ENCODE measurements around the gene LDB2. TPM values are rescaled to one million over a fixed set of nuclear protein-coding genes. Genes with fewer than 3 reads are reported as not detected.

The LDB2 gene
- total RNA-seq, 1 experiment from 2014 or later: not detected

DNA sequence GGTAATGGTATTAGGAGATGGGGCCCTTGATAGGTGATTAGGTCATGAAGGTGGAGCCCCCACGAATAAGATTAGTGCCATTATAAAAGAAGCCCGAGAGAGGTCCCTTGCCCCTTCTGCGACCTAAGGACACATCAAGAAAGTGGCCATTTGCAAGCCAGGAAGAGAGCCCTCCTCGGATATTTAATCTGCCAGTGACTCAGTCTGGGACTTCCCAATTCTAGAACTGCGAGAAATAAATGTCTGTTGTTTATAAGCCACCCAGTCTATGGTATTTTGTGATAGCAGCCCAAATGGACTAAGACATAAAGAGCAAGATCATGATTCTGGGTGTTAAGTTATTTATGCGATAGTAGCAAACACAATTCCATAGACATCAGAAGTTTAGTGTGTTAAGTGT lies 192.2 kb downstream of the LDB2 start:
- no peaks in the 10 kb centered on the region for H3F3A ChIP-seq (ENCODE audit: low read length, unreplicated experiment)
- H3K9me2 ChIP-seq (replicated peaks; ENCODE audit: low read length): no peaks in the 10 kb centered on the region
- H3K36me3 ChIP-seq (ENCODE audit: low read depth, low read length): no peaks in the 10 kb centered on the region
- DNase-seq (peak; percentile 14), ATAC-seq (no peak)
- no peaks in the 10 kb centered on the region for H4K20me1 ChIP-seq (ENCODE audit: low read length)
- no TSS peak for BruUV-seq (replicated peaks)
- H3K4me1 ChIP-seq (ENCODE audit: insufficient read depth, low read length): no peaks in the 10 kb centered on the region
- peaks cover 21% of the 10 kb centered on the region for H3K27me3 ChIP-seq (ENCODE audit: low read length)
- intact Hi-C loops (cut with micrococcal nuclease): no loop called here
- H2AFZ ChIP-seq (ENCODE audit: low read length): no peak overlapping the region
- no peaks in the 10 kb centered on the region for H3K9me3 ChIP-seq (ENCODE audit: low read length)
- no peak overlapping the region; the same call in 1 of the 2 replicates for H3K4me2 ChIP-seq (ENCODE audit: low read length)
- no peaks in the 10 kb centered on the region for H3K79me2 ChIP-seq (ENCODE audit: low read length)
- H3K9ac ChIP-seq (ENCODE audit: low read length): no peak overlapping the region
- CTCF ChIA-PET: no interaction called here
- POLR2A ChIA-PET (ENCODE audit: unreplicated experiment): no interaction called here
- H3K4me3 ChIP-seq (ENCODE audit: low read length): no peak overlapping the region
- no peak for TF ChIP-seq EZH2 (IDR thresholded peaks at IDR 0.05; ENCODE audit: low read length, unreplicated experiment)
- TF ChIP-seq, protein P1, sequence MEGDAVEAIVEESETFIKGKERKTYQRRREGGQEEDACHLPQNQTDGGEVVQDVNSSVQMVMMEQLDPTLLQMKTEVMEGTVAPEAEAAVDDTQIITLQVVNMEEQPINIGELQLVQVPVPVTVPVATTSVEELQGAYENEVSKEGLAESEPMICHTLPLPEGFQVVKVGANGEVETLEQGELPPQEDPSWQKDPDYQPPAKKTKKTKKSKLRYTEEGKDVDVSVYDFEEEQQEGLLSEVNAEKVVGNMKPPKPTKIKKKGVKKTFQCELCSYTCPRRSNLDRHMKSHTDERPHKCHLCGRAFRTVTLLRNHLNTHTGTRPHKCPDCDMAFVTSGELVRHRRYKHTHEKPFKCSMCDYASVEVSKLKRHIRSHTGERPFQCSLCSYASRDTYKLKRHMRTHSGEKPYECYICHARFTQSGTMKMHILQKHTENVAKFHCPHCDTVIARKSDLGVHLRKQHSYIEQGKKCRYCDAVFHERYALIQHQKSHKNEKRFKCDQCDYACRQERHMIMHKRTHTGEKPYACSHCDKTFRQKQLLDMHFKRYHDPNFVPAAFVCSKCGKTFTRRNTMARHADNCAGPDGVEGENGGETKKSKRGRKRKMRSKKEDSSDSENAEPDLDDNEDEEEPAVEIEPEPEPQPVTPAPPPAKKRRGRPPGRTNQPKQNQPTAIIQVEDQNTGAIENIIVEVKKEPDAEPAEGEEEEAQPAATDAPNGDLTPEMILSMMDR (conservative IDR thresholded peaks at IDR 0.05; ENCODE audit: low read depth, low read length): no peak
- no peak for TF ChIP-seq EZH2phosphoT487 (IDR thresholded peaks at IDR 0.05; ENCODE audit: borderline replicate concordance, low read length)
- H3K27ac ChIP-seq (ENCODE audit: low read length): no peak overlapping the region

DNA sequence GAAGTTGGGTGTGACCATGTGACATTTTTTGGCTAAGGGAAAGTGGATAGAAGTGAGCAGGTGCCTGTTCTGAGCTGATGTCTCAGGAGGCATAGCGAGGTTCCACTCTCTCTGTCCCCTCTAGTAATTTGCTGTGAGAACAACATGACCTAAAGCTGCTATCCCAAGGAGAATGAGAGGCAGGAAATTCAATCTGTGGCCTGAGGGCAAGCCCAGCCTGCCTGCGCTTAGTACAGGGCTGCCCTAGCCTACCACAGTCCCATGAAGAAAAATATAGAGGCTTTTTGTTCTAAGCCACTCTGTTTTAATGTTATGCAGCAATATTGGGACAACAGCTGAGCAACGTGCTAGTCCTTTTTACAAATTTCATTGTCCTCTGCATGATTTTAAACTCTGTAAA lies 193.1 kb downstream of the LDB2 start:
- H3K27me3 ChIP-seq (ENCODE audit: low read length): peaks cover 27% of the 10 kb centered on the region
- H3K27ac ChIP-seq (ENCODE audit: low read length): no peak overlapping the region
- intact Hi-C loops (cut with micrococcal nuclease): no loop called here
- no peak overlapping the region for H3K4me2 ChIP-seq (ENCODE audit: low read length)
- H3K79me2 ChIP-seq (ENCODE audit: low read length): no peaks in the 10 kb centered on the region
- CTCF ChIA-PET: no interaction called here
- no peaks in the 10 kb centered on the region for H4K20me1 ChIP-seq (ENCODE audit: low read length)
- BruUV-seq (replicated peaks): no TSS peak
- H3K36me3 ChIP-seq (ENCODE audit: low read depth, low read length): no peaks in the 10 kb centered on the region
- no peaks in the 10 kb centered on the region for H3K9me2 ChIP-seq (replicated peaks; ENCODE audit: low read length)
- TF ChIP-seq EZH2phosphoT487 (IDR thresholded peaks at IDR 0.05; ENCODE audit: borderline replicate concordance, low read length): no peak
- no peak for TF ChIP-seq EZH2 (IDR thresholded peaks at IDR 0.05; ENCODE audit: low read length, unreplicated experiment)
- TF ChIP-seq, protein P1 (conservative IDR thresholded peaks at IDR 0.05; ENCODE audit: low read depth, low read length): no peak
- H3K4me1 ChIP-seq (ENCODE audit: insufficient read depth, low read length): no peaks in the 10 kb centered on the region
- no peaks in the 10 kb centered on the region for H3K9me3 ChIP-seq (ENCODE audit: low read length)
- ATAC-seq (no peak), DNase-seq (no peak)
- no peak overlapping the region for H3K9ac ChIP-seq (ENCODE audit: low read length)
- no peaks in the 10 kb centered on the region for H3F3A ChIP-seq (ENCODE audit: low read length, unreplicated experiment)
- no peak overlapping the region for H3K4me3 ChIP-seq (ENCODE audit: low read length)
- no peak overlapping the region for H2AFZ ChIP-seq (ENCODE audit: low read length)
- POLR2A ChIA-PET (ENCODE audit: unreplicated experiment): no interaction called here

DNA sequence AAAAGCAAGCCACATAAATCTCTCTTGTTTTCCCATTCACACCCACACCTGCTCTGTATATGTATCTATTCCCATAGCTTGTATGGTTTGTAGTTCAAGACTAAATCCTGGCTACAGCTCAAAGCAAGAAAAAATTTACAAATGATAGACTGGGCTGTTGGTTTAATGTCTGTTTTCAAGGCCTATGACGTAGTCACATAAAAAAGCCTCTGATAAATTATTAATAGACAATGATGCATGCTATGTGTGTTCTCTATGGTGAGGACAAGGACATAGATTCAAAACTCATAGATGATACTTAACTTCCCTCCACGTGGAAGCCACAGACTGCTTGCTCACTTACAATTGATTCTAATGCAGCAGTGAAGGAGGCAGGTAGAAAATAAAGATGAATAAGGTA lies 194.0 kb downstream of the LDB2 start:
- Histone ChIP-seq H3F3A (ENCODE audit: low read length, unreplicated experiment) (no peaks in the 10 kb centered on the region), H3K27ac (ENCODE audit: low read length) (no peak overlapping the region), H3K9me2 (replicated peaks; ENCODE audit: low read length) (no peaks in the 10 kb centered on the region), H3K79me2 (ENCODE audit: low read length) (no peaks in the 10 kb centered on the region), H4K20me1 (ENCODE audit: low read length) (no peaks in the 10 kb centered on the region), H3K4me3 (ENCODE audit: low read length) (no peak overlapping the region), H3K36me3 (ENCODE audit: low read depth, low read length) (no peaks in the 10 kb centered on the region), H2AFZ (ENCODE audit: low read length) (no peak overlapping the region), H3K4me2 (ENCODE audit: low read length) (no peak overlapping the region), H3K9ac (ENCODE audit: low read length) (no peak overlapping the region), H3K27me3 (ENCODE audit: low read length) (peaks cover 32% of the 10 kb centered on the region), H3K9me3 (ENCODE audit: low read length) (no peaks in the 10 kb centered on the region), H3K4me1 (ENCODE audit: insufficient read depth, low read length) (no peaks in the 10 kb centered on the region)
- ChIA-PET POLR2A (ENCODE audit: unreplicated experiment) (no interaction called here), CTCF (no interaction called here)
- no peak for ATAC-seq
- intact Hi-C loops (cut with micrococcal nuclease): no loop called here
- no peak for DNase-seq
- TF ChIP-seq EZH2 (IDR thresholded peaks at IDR 0.05; ENCODE audit: low read length, unreplicated experiment) (no peak), EZH2phosphoT487 (IDR thresholded peaks at IDR 0.05; ENCODE audit: borderline replicate concordance, low read length) (no peak)
- TF ChIP-seq, protein P1 (conservative IDR thresholded peaks at IDR 0.05; ENCODE audit: low read depth, low read length): no peak
- BruUV-seq (replicated peaks): no TSS peak

Data from PC-3 (cell line).